HG02571 (cell line): ENCODE measurements around the gene MYO5C.

Experiments used
- ATAC-seq: cut with Tn5 transposase; IDR thresholded peaks from one replicate; pipeline ENCODE4 v1.9.1; 2021; ENCODE audit warnings: mild to moderate bottlenecking, moderate library complexity; ENCODE audit not compliant: unreplicated experiment

Gene MYO5C

GRCh38 chr15:52220251-52220650 is 75.4 kb downstream of the MYO5C start:
- no peak for ATAC-seq

GRCh38 chr15:52218816-52219215 is 76.8 kb downstream of the MYO5C start:
- ATAC-seq = no peak

GRCh38 chr15:52218371-52218770 is 77.2 kb downstream of the MYO5C start:
- ATAC-seq = no peak

GRCh38 chr15:52217186-52217585 is 78.4 kb downstream of the MYO5C start:
- no peak for ATAC-seq

- no peak for ATAC-seq
Measured at GRCh38 chr15:52214553-52214952, 81.1 kb downstream of the MYO5C start.

GRCh38 chr15:52213206-52213605 is 82.4 kb downstream of the MYO5C start:
- no peak for ATAC-seq

- ATAC-seq = peak; percentile 75
Measured at GRCh38 chr15:52208306-52208946, 87.2 kb downstream of the MYO5C start.

GRCh38 chr15:52207191-52207590 is 88.4 kb downstream of the MYO5C start:
- no peak for ATAC-seq

- ATAC-seq = no peak
Measured at GRCh38 chr15:52206446-52206845, 89.2 kb downstream of the MYO5C start.

- ATAC-seq = no peak
Measured at GRCh38 chr15:52204657-52205056, 90.9 kb downstream of the MYO5C start.

- no peak for ATAC-seq
Measured at GRCh38 chr15:52200831-52201365, 94.7 kb downstream of the MYO5C start.

- ATAC-seq = no peak
Measured at GRCh38 chr15:52199271-52199670, 96.3 kb downstream of the MYO5C start.

- ATAC-seq = no peak
Measured at GRCh38 chr15:52196891-52197290, 98.7 kb downstream of the MYO5C start.

- no peak for ATAC-seq
Measured at GRCh38 chr15:52193791-52194190, 101.8 kb downstream of the MYO5C start.

- ATAC-seq = no peak
Measured at GRCh38 chr15:52193321-52193720, 102.3 kb downstream of the MYO5C start.

GRCh38 chr15:52191207-52191606 is 104.4 kb downstream of the MYO5C start, which contains the start of gene GNB5:
GNB5 (minus strand) TSS chr15:52191392; CDS start chr15:52184676, 6,716 bp downstream.
- no peak for ATAC-seq

GRCh38 chr15:52186651-52187486 is 108.7 kb downstream of the MYO5C start:
- no peak for ATAC-seq

- no peak for ATAC-seq
Measured at GRCh38 chr15:52185151-52185561, 110.4 kb downstream of the MYO5C start.

GRCh38 chr15:52184721-52185120 is 110.9 kb downstream of the MYO5C start:
- no peak for ATAC-seq

GRCh38 chr15:52183562-52184173 is 111.9 kb downstream of the MYO5C start:
- no peak for ATAC-seq

GRCh38 chr15:52181938-52182780 is 113.4 kb downstream of the MYO5C start:
- ATAC-seq = no peak
